OCI-LY3 (cell line): ENCODE results near the gene IFNW1.
"Not testable (repeated sequence)": the region's sequence is repeated elsewhere in the genome, so short reads cannot be mapped to it uniquely, and the experiment has no call there.

ENCODE experiments used
- H2AFZ ChIP-seq: fragments of 200-600, 300-600 bp; shearing (Covaris generic); 2 replicates; pipeline ENCODE4 v1.6.0; 2014; ENCODE audit warnings: antibody characterized with exemption, low read depth, low read length
- H3K27ac ChIP-seq: fragments of 200-600, 300-600 bp; sonication (generic); 2 replicates; pipeline ENCODE4 v1.5.1; 2014; ENCODE audit warnings: mild to moderate bottlenecking, low read length, moderate library complexity, mixed read lengths
- H3K27me3 ChIP-seq: fragments of 200-600, 300-600 bp; sonication (generic); 2 replicates; pipeline ENCODE4 v1.6.1; 2014; ENCODE audit warnings: low read depth, low read length, mixed read lengths
- H3K36me3 ChIP-seq: fragments of 200-600, 300-600 bp; sonication (generic); replicated peaks from 2 replicates; pipeline ENCODE3; 2014; ENCODE audit warnings: low read depth, low read length, mixed read lengths
- H3K4me1 ChIP-seq: fragments of 300-600, 200-600 bp; sonication (generic); 2 replicates; pipeline ENCODE4 v1.6.1; 2014; ENCODE audit warnings: low read length, mixed read lengths
- H3K4me2 ChIP-seq: fragments of 200-600, 300-600 bp; sonication (generic); 2 replicates; pipeline ENCODE4 v1.6.1; 2014; ENCODE audit warnings: low read length, mixed read lengths
- H3K4me3 ChIP-seq: fragments of 300-600, 200-600 bp; sonication (generic); 2 replicates; pipeline ENCODE4 v1.5.1; 2014; ENCODE audit warnings: antibody characterized with exemption, mild to moderate bottlenecking, low read length, moderate library complexity
- H3K79me2 ChIP-seq: fragments of 300-600, 200-600 bp; shearing (Covaris generic); 2 replicates; pipeline ENCODE4 v1.6.1; 2014; ENCODE audit warnings: mild to moderate bottlenecking, low read length, mixed read lengths
- H3K9ac ChIP-seq: fragments of 300-600, 200-600 bp; shearing (Covaris generic); 2 replicates; pipeline ENCODE4 v1.6.0; 2014; ENCODE audit warnings: mild to moderate bottlenecking, low read length, moderate library complexity
- H3K9me3 ChIP-seq: fragments of 200-600, 300-600 bp; shearing (Covaris generic); 2 replicates; pipeline ENCODE4 v1.6.1; 2014; ENCODE audit warnings: low read length, mixed read lengths; ENCODE audit not compliant: insufficient read depth
- H4K20me1 ChIP-seq: fragments of 200-600, 300-600 bp; sonication (generic); 2 replicates; pipeline ENCODE4 v1.6.1; 2016; ENCODE audit warnings: low read length, mixed read lengths; ENCODE audit not compliant: insufficient read depth
- CTCF ChIP-seq: fragments of 200-600, 300-600 bp; sonication (generic); IDR thresholded peaks from 2 replicates; pipeline ENCODE4 v1.5.1; 2014; ENCODE audit warnings: antibody characterized with exemption, low read length, low read depth
- EZH2phosphoT487 ChIP-seq: fragments of 200-600 bp; shearing (Covaris generic); IDR thresholded peaks from 2 replicates; pipeline ENCODE4 v1.6.1; 2018; ENCODE audit warnings: antibody characterized with exemption, mixed run types, low read depth

Gene IFNW1

GRCh38 chr9:21172156-21172555 lies 30.5 kb upstream of the IFNW1 start:
- H4K20me1 ChIP-seq: no peaks in the 10 kb centered on the region
- no peak overlapping the region for H3K4me2 ChIP-seq
- H3K9me3 ChIP-seq: no peaks in the 10 kb centered on the region
- H3K4me1 ChIP-seq: no peaks in the 10 kb centered on the region
- no peak overlapping the region for H3K9ac ChIP-seq
- H3K27me3 ChIP-seq: peaks cover 33% of the 10 kb centered on the region
- no peak overlapping the region for H2AFZ ChIP-seq
- no peaks in the 10 kb centered on the region for H3K36me3 ChIP-seq
- TF ChIP-seq CTCF (no peak), EZH2phosphoT487 (no peak)
- no peak overlapping the region for H3K27ac ChIP-seq
- no peak overlapping the region for H3K4me3 ChIP-seq
- H3K79me2 ChIP-seq: no peaks in the 10 kb centered on the region

GRCh38 chr9:21171351-21171750 lies 29.7 kb upstream of the IFNW1 start:
- TF ChIP-seq EZH2phosphoT487 (no peak), CTCF (no peak)

GRCh38 chr9:21166560-21166959 lies 24.9 kb upstream of the IFNW1 start, which contains the start of gene IFNA21:
Gene IFNA21 (minus strand): TSS chr9:21166660. CDS start chr9:21166612, 48 bp downstream.
- not testable (repeated sequence) for H3K27ac ChIP-seq, H4K20me1 ChIP-seq, H3K4me2 ChIP-seq, H3K79me2 ChIP-seq, H2AFZ ChIP-seq, H3K9me3 ChIP-seq, H3K4me3 ChIP-seq, H3K4me1 ChIP-seq, H3K9ac ChIP-seq, H3K36me3 ChIP-seq
- H3K27me3 ChIP-seq: peaks cover 16% of the 10 kb centered on the region

More at GRCh38 chr9:21171351-21171750, 29.7 kb upstream of the IFNW1 start:
- H2AFZ ChIP-seq: no peak overlapping the region
- no peak overlapping the region for H3K27ac ChIP-seq
- H3K79me2 ChIP-seq: no peaks in the 10 kb centered on the region
- H3K4me1 ChIP-seq: no peaks in the 10 kb centered on the region
- H3K4me2 ChIP-seq: no peak overlapping the region
- no peaks in the 10 kb centered on the region for H4K20me1 ChIP-seq
- H3K9me3 ChIP-seq: no peaks in the 10 kb centered on the region
- peaks cover 27% of the 10 kb centered on the region for H3K27me3 ChIP-seq
- no peak overlapping the region for H3K4me3 ChIP-seq
- no peak overlapping the region for H3K9ac ChIP-seq
- H3K36me3 ChIP-seq: no peaks in the 10 kb centered on the region

GRCh38 chr9:21165516-21165915 lies 23.9 kb upstream of the IFNW1 start:
- H3K36me3 ChIP-seq: no peaks in the 10 kb centered on the region
- peaks cover 7% of the 10 kb centered on the region for H3K27me3 ChIP-seq
- H3K9me3 ChIP-seq: no peaks in the 10 kb centered on the region
- H2AFZ ChIP-seq: no peak overlapping the region
- no peak overlapping the region for H3K27ac ChIP-seq
- no peaks in the 10 kb centered on the region for H3K4me1 ChIP-seq
- no peak for TF ChIP-seq EZH2phosphoT487
- no peak for TF ChIP-seq CTCF
- no peaks in the 10 kb centered on the region for H3K79me2 ChIP-seq
- no peak overlapping the region for H3K4me2 ChIP-seq
- H4K20me1 ChIP-seq: no peaks in the 10 kb centered on the region
- no peak overlapping the region for H3K9ac ChIP-seq
- no peak overlapping the region for H3K4me3 ChIP-seq

- H3K4me1 ChIP-seq: no peaks in the 10 kb centered on the region
- no peaks in the 10 kb centered on the region for H3K36me3 ChIP-seq
- no peak overlapping the region for H3K4me3 ChIP-seq
- no peaks in the 10 kb centered on the region for H3K9me3 ChIP-seq
- no peak overlapping the region for H3K4me2 ChIP-seq
- no peaks in the 10 kb centered on the region for H3K79me2 ChIP-seq
- TF ChIP-seq CTCF (no peak), EZH2phosphoT487 (no peak)
- H3K27me3 ChIP-seq: peaks cover 21% of the 10 kb centered on the region
- no peak overlapping the region for H2AFZ ChIP-seq
- no peak overlapping the region for H3K27ac ChIP-seq
- no peak overlapping the region for H3K9ac ChIP-seq
- no peaks in the 10 kb centered on the region for H4K20me1 ChIP-seq
Measured at GRCh38 chr9:21160178-21160577, 18.5 kb upstream of the IFNW1 start.
